Measurements from ENCODE around the gene PSMA7. TPM values are rescaled to one million over a fixed set of nuclear protein-coding genes. Genes with fewer than 3 reads are reported as not detected.

The PSMA7 gene
- total and polyA plus RNA-seq, 9 donors = 105 to 214 (median 168) TPM

GRCh38 chr20:62182469-62183425 is 39.6 kb upstream of the PSMA7 start, which contains the start of gene MTG2:
TSS of gene MTG2 (plus strand) at chr20:62183028. CDS start at chr20:62193421, 10,393 bp downstream.
- Histone ChIP-seq H3K36me3 (no peaks in the 10 kb centered on the region), H3K4me3 (peak within 1 kb of the TSS; percentile 95), H3K27ac (peak within 1 kb of the TSS; percentile 77 to 80), H3K27me3 (no peaks in the 10 kb centered on the region), H3K4me1 (ENCODE audit: insufficient read depth) (peaks cover 3% of the 10 kb centered on the region), H3K9me3 (no peaks in the 10 kb centered on the region)
- WGBS, 3 donors = 1% methylated on average over 70 to 96 of the region's 96 CpGs
- peak; percentile 93 to 96 (median 94) for DNase-seq
- intact Hi-C loops (cut with DNase I) = no loop called here
- TF ChIP-seq POLR2A (IDR thresholded peaks at IDR 0.05) (peak; percentile 81), EP300 (IDR thresholded peaks at IDR 0.05) (no peak)
- TF ChIP-seq, protein P1, sequence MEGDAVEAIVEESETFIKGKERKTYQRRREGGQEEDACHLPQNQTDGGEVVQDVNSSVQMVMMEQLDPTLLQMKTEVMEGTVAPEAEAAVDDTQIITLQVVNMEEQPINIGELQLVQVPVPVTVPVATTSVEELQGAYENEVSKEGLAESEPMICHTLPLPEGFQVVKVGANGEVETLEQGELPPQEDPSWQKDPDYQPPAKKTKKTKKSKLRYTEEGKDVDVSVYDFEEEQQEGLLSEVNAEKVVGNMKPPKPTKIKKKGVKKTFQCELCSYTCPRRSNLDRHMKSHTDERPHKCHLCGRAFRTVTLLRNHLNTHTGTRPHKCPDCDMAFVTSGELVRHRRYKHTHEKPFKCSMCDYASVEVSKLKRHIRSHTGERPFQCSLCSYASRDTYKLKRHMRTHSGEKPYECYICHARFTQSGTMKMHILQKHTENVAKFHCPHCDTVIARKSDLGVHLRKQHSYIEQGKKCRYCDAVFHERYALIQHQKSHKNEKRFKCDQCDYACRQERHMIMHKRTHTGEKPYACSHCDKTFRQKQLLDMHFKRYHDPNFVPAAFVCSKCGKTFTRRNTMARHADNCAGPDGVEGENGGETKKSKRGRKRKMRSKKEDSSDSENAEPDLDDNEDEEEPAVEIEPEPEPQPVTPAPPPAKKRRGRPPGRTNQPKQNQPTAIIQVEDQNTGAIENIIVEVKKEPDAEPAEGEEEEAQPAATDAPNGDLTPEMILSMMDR (IDR thresholded peaks at IDR 0.05) = peak in 2 of 3 donors; percentile 6 to 30

DNA sequence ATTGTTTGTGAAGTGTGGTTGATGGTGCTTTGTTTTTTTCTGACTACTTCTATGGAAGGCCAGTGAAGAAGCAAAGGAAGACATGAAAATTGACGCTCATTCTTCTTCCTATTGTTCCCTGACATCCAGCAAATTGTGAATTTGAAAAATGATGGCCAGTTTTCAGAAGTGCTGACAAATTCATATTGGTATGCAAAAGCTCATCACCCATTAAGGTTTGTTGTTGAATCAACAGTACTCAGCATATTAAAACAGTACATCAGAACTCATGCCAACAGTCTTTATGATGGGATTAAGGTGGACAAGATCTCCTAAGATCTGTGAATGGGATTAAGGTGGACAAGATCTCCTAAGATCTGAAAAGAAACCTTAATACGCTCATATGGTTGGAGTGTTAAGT is 38.6 kb upstream of the PSMA7 start:
- no peak for DNase-seq
- no peaks in the 10 kb centered on the region for H3K9me3 ChIP-seq
- H3K36me3 ChIP-seq = no peaks in the 10 kb centered on the region
- H3K27ac ChIP-seq = no peak overlapping the region
- WGBS, 3 donors = 86 to 91% (median 90%) methylated on average over 2 of the region's 2 CpGs
- no peaks in the 10 kb centered on the region for H3K27me3 ChIP-seq
- intact Hi-C loops (cut with DNase I) = no loop called here
- TF ChIP-seq, protein P1 (IDR thresholded peaks at IDR 0.05) = no peak
- TF ChIP-seq EP300 (IDR thresholded peaks at IDR 0.05) (no peak), POLR2A (IDR thresholded peaks at IDR 0.05) (no peak)
- H3K4me1 ChIP-seq (ENCODE audit: insufficient read depth) = peaks cover 3% of the 10 kb centered on the region
- H3K4me3 ChIP-seq = no peak overlapping the region

DNA sequence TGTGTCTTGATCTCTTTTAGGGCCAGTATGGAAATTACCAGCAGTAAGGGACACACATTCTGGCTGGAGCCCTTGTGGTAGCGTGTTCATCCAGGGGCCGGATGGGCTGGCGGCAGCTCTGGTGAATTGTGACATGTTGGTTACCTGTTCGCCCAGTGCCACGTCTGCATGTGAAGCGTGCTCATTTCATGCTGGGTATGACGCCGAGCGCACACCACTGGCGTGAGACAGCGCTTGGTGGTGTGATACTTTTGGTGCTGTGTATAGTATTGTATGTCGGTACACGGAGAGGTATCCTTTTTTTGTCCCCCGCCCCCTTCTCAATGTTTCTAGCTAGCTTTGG is 35.9 kb upstream of the PSMA7 start:
- no peaks in the 10 kb centered on the region for H3K9me3 ChIP-seq
- DNase-seq = no peak
- intact Hi-C loops (cut with DNase I) = no loop called here
- H3K27ac ChIP-seq = no peak overlapping the region
- no peaks in the 10 kb centered on the region for H3K36me3 ChIP-seq
- no peak overlapping the region for H3K4me3 ChIP-seq
- TF ChIP-seq POLR2A (IDR thresholded peaks at IDR 0.05) (no peak), EP300 (IDR thresholded peaks at IDR 0.05) (no peak)
- TF ChIP-seq, protein P1 (IDR thresholded peaks at IDR 0.05) = no peak
- no peaks in the 10 kb centered on the region for H3K27me3 ChIP-seq
- WGBS, 3 donors = 95 to 98% (median 96%) methylated on average over 14 of the region's 14 CpGs
- H3K4me1 ChIP-seq (ENCODE audit: insufficient read depth) = peaks cover 3% of the 10 kb centered on the region

- no peak overlapping the region for H3K27ac ChIP-seq
- H3K36me3 ChIP-seq = no peaks in the 10 kb centered on the region
- no peaks in the 10 kb centered on the region for H3K4me1 ChIP-seq (ENCODE audit: insufficient read depth)
- no peak for DNase-seq
- no peaks in the 10 kb centered on the region for H3K9me3 ChIP-seq
- H3K4me3 ChIP-seq = no peak overlapping the region
- H3K27me3 ChIP-seq = no peaks in the 10 kb centered on the region
- TF ChIP-seq, protein P1 (IDR thresholded peaks at IDR 0.05) = no peak
- no peak for TF ChIP-seq POLR2A (IDR thresholded peaks at IDR 0.05)
- TF ChIP-seq EP300 (IDR thresholded peaks at IDR 0.05) = no peak
- intact Hi-C loops (cut with DNase I) = no loop called here
- 87 to 94% (median 90%) methylated on average over 19 of the region's 19 CpGs for WGBS, 3 donors
These were observed 35.3 kb upstream of the PSMA7 start for GRCh38 chr20:62178316-62179161.

Measured in ovary (tissue), 9 donors.